GM19328 (cell line): Measurements from ENCODE around the gene ORM1.

Source experiments
- ATAC-seq: cut with Tn5 transposase; IDR thresholded peaks from one replicate; pipeline ENCODE4 v1.9.1; 2021; ENCODE audit warnings: mild to moderate bottlenecking, moderate library complexity; ENCODE audit not compliant: unreplicated experiment

ORM1 gene

GRCh38 chr9:114341152-114341830 is 18.4 kb downstream of the ORM1 start:
- ATAC-seq: no peak

GRCh38 chr9:114341991-114342390 is 19.1 kb downstream of the ORM1 start:
- no peak for ATAC-seq

- no peak for ATAC-seq
Observed at GRCh38 chr9:114342755-114343440, 20.0 kb downstream of the ORM1 start.

GRCh38 chr9:114343471-114344187 is 20.7 kb downstream of the ORM1 start:
- no peak for ATAC-seq

- no peak for ATAC-seq
Observed at GRCh38 chr9:114344188-114344566, 21.3 kb downstream of the ORM1 start.

GRCh38 chr9:114344692-114345091 is 21.8 kb downstream of the ORM1 start:
- no peak for ATAC-seq

GRCh38 chr9:114345493-114346065 is 22.7 kb downstream of the ORM1 start:
- no peak for ATAC-seq

GRCh38 chr9:114346146-114346545 is 23.2 kb downstream of the ORM1 start:
- no peak for ATAC-seq

GRCh38 chr9:114347675-114348074 is 24.8 kb downstream of the ORM1 start:
- ATAC-seq: no peak

GRCh38 chr9:114348261-114348905 is 25.5 kb downstream of the ORM1 start:
- ATAC-seq: no peak

GRCh38 chr9:114348906-114349482 is 26.1 kb downstream of the ORM1 start:
- peak; percentile 70 for ATAC-seq

GRCh38 chr9:114349713-114350480 is 27.0 kb downstream of the ORM1 start:
- ATAC-seq: no peak

- ATAC-seq: no peak
Observed at GRCh38 chr9:114350636-114351401, 27.9 kb downstream of the ORM1 start.

- no peak for ATAC-seq
Observed at GRCh38 chr9:114351932-114352331, 29.0 kb downstream of the ORM1 start.

GRCh38 chr9:114355821-114356220 is 32.9 kb downstream of the ORM1 start:
- no peak for ATAC-seq

- ATAC-seq: no peak
Observed at GRCh38 chr9:114356792-114357191, 33.9 kb downstream of the ORM1 start.

GRCh38 chr9:114357360-114357759 is 34.5 kb downstream of the ORM1 start:
- no peak for ATAC-seq

GRCh38 chr9:114357911-114358328 is 35.0 kb downstream of the ORM1 start:
- no peak for ATAC-seq

GRCh38 chr9:114359801-114360200 is 36.9 kb downstream of the ORM1 start:
- no peak for ATAC-seq
